ENCODE results near the gene CIB1. TPM values are rescaled to one million over a fixed set of nuclear protein-coding genes. Genes with fewer than 3 reads are reported as not detected.

Gene CIB1
- total and polyA plus RNA-seq, 2 experiments from 2014 or later = 53.3 to 163 TPM

GRCh38 chr15:90228960-90229359 is 4.8 kb downstream of the CIB1 start:
- no peaks in the 10 kb centered on the region for H3K36me3 ChIP-seq (replicated peaks; ENCODE audit: insufficient read depth, low read depth)
- no peaks in the 10 kb centered on the region for H3K27me3 ChIP-seq
- no peak overlapping the region for H2AFZ ChIP-seq
- H3K79me2 ChIP-seq = peaks cover 20% of the 10 kb centered on the region
- DNase-seq (ENCODE audit: low spot score) = no peak
- peaks cover 23% of the 10 kb centered on the region for H3K4me1 ChIP-seq (ENCODE audit: insufficient read depth)
- H3K4me3 ChIP-seq = no peak overlapping the region
- H3K4me2 ChIP-seq = no peak overlapping the region
- H3K9me3 ChIP-seq (ENCODE audit: low read depth) = no peaks in the 10 kb centered on the region
- 97% methylated on average over 15 of the region's 15 CpGs for WGBS (ENCODE audit: low lambda C conversion rate, missing lambda C conversion rate)
- H3K27ac ChIP-seq = peak overlapping the region; percentile 75
- TF ChIP-seq EZH2phosphoT487 (IDR thresholded peaks at IDR 0.05; ENCODE audit: low read depth, severe bottlenecking, unreplicated experiment) = no peak
- TF ChIP-seq CTCF (IDR thresholded peaks at IDR 0.05; ENCODE audit: poor library complexity) = no peak
- TF ChIP-seq EZH2 (IDR thresholded peaks at IDR 0.05; ENCODE audit: borderline replicate concordance) = no peak
- H4K20me1 ChIP-seq (ENCODE audit: insufficient read depth, poor library complexity, severe bottlenecking) = no peaks in the 10 kb centered on the region
- no peaks in the 10 kb centered on the region for H3K9me2 ChIP-seq (replicated peaks; ENCODE audit: insufficient read depth)

GRCh38 chr15:90227816-90228772 is 5.6 kb downstream of the CIB1 start:
- 96% methylated on average over 38 of the region's 38 CpGs for WGBS (ENCODE audit: low lambda C conversion rate, missing lambda C conversion rate)
- Histone ChIP-seq H3K4me3 (no peak overlapping the region), H2AFZ (no peak overlapping the region), H3K27me3 (no peaks in the 10 kb centered on the region), H4K20me1 (ENCODE audit: insufficient read depth, poor library complexity, severe bottlenecking) (no peaks in the 10 kb centered on the region), H3K4me1 (ENCODE audit: insufficient read depth) (peaks cover 23% of the 10 kb centered on the region), H3K27ac (no peak overlapping the region), H3K36me3 (replicated peaks; ENCODE audit: insufficient read depth, low read depth) (no peaks in the 10 kb centered on the region), H3K9me3 (ENCODE audit: low read depth) (no peaks in the 10 kb centered on the region), H3K9me2 (replicated peaks; ENCODE audit: insufficient read depth) (no peaks in the 10 kb centered on the region), H3K4me2 (no peak overlapping the region), H3K79me2 (peaks cover 20% of the 10 kb centered on the region)
- TF ChIP-seq CTCF (IDR thresholded peaks at IDR 0.05; ENCODE audit: poor library complexity) = no peak
- no peak for TF ChIP-seq EZH2phosphoT487 (IDR thresholded peaks at IDR 0.05; ENCODE audit: low read depth, severe bottlenecking, unreplicated experiment)
- TF ChIP-seq EZH2 (IDR thresholded peaks at IDR 0.05; ENCODE audit: borderline replicate concordance) = no peak
- peak; percentile 10 for DNase-seq (ENCODE audit: low spot score)

- Histone ChIP-seq H3K27me3 (no peaks in the 10 kb centered on the region), H3K27ac (no peak overlapping the region), H3K9me3 (ENCODE audit: low read depth) (no peaks in the 10 kb centered on the region), H3K36me3 (replicated peaks; ENCODE audit: insufficient read depth, low read depth) (no peaks in the 10 kb centered on the region), H2AFZ (no peak overlapping the region), H3K4me3 (no peak overlapping the region), H3K9me2 (replicated peaks; ENCODE audit: insufficient read depth) (no peaks in the 10 kb centered on the region), H3K79me2 (peaks cover 14% of the 10 kb centered on the region), H3K4me1 (ENCODE audit: insufficient read depth) (peaks cover 17% of the 10 kb centered on the region), H4K20me1 (ENCODE audit: insufficient read depth, poor library complexity, severe bottlenecking) (no peaks in the 10 kb centered on the region), H3K4me2 (no peak overlapping the region)
- 93% methylated on average over 7 of the region's 7 CpGs for WGBS (ENCODE audit: low lambda C conversion rate, missing lambda C conversion rate)
- DNase-seq (ENCODE audit: low spot score) = no peak
- no peak for TF ChIP-seq EZH2phosphoT487 (IDR thresholded peaks at IDR 0.05; ENCODE audit: low read depth, severe bottlenecking, unreplicated experiment)
- TF ChIP-seq CTCF (IDR thresholded peaks at IDR 0.05; ENCODE audit: poor library complexity) = no peak
- no peak for TF ChIP-seq EZH2 (IDR thresholded peaks at IDR 0.05; ENCODE audit: borderline replicate concordance)
Observed at GRCh38 chr15:90227336-90227735, 6.4 kb downstream of the CIB1 start.
